Heart left ventricle (tissue), 16 donors: ENCODE results near the gene ACSL6. TPM values are rescaled to one million over a fixed set of nuclear protein-coding genes. Genes with fewer than 3 reads are reported as not detected.

Source experiments
- ATAC-seq, 4 donors: fragments of 200-7000 bp; cut with Tn5 transposase; one replicate each; pipeline ENCODE4 v1.9.1; 2020 to 2022; ENCODE audit warnings: moderate library complexity in 4 of 4, mild to moderate bottlenecking in 3 of 4, moderate number of reproducible peaks in 1 of 4
- DNase-seq, 5 donors: peaks; one replicate each; pipeline ENCODE4 v3.0.0-alpha.2; 2020
- H3K27ac ChIP-seq, 12 donors: fragments of 200-600 bp; sonication (generic) in 4 of 12; one replicate each; pipeline versions ENCODE4 v1.5.0 to v1.8.0; 2016 to 2022; ENCODE audit warnings: mild to moderate bottlenecking in 2 of 12
- H3K27me3 ChIP-seq, 9 donors: fragments of 200-600 bp; sonication (generic) in 2 of 9; one replicate each; pipeline versions ENCODE4 v1.5.1 to v1.8.0; 2016 to 2022; ENCODE audit warnings: mild to moderate bottlenecking in 3 of 9
- H3K36me3 ChIP-seq, 9 donors: fragments of 200-600 bp; sonication (generic) in 2 of 9; one replicate each; pipeline versions ENCODE4 v1.5.0 to v1.8.0; 2018 to 2022; ENCODE audit warnings: mild to moderate bottlenecking in 2 of 9
- H3K4me1 ChIP-seq, 12 donors: fragments of 200-600 bp; sonication (generic) in 4 of 12; one replicate each; pipeline versions ENCODE4 v1.5.0 to v1.8.0; 2016 to 2022; ENCODE audit warnings: mild to moderate bottlenecking in 3 of 12
- H3K4me3 ChIP-seq, 12 donors: fragments of 200-600 bp; sonication (generic) in 4 of 12; one replicate each; pipeline versions ENCODE4 v1.5.0 to v1.8.0; 2017 to 2022; ENCODE audit warnings: mild to moderate bottlenecking in 9 of 12, moderate library complexity in 4 of 12
- H3K9me3 ChIP-seq, 12 donors: fragments of 200-600 bp; sonication (generic) in 4 of 12; one replicate each; pipeline versions ENCODE4 v1.5.0 to v1.8.0; 2016 to 2022; ENCODE audit warnings: mild to moderate bottlenecking in 1 of 12
- POLR2A ChIP-seq, 2 donors: fragments of 450-650 bp; IDR thresholded peaks; one replicate each; pipeline ENCODE4 v1.6.1; 2017; ENCODE audit warnings: antibody characterized with exemption in 2 of 2, mild to moderate bottlenecking in 2 of 2, moderate library complexity in 2 of 2
- WGBS, 4 donors: extraction: QIAGEN DNeasy Blood & Tissue Kit in 2 of 4; methylation state at CpG; one replicate each; pipeline versions ENCODE4 v1.1.5 to v1.1.7; 2013 to 2018; 5-methylcytosine and 5-hydroxymethylcytosine counted together
- intact Hi-C, 10 donors: fragments of 100-400 bp; cut with DNase I; formaldehyde crosslinking; loops; one replicate each; pipeline versions ENCODE4 v1.11.1 to v1.14.2; 2022
- polyA plus RNA-seq, 2 donors: library from polyadenylated mRNA; stranded (reverse); fragments of 200-250 nt; gene quantifications; one replicate each; pipeline ENCODE4 v1.2.3, GENCODE V29; 2013
- total RNA-seq, 9 donors: library from RNA; depleted of rRNA in 2 of 9; stranded (reverse); fragments of >200 nt in 2 of 9; fragmentation: NEBNext Ultra II Directional in 3 of 9; extraction: Animal tissue kit (Norgen Biotek cat#: 25700) in 3 of 9; gene quantifications; one replicate each; pipeline versions ENCODE4 v1.1.0 to v1.2.4, GENCODE V29; 2016 to 2023
- TF ChIP-seq, protein P1 (sequence below), 12 donors: fragments of 200-600 bp; sonication (generic) in 4 of 12; IDR thresholded peaks; one replicate each; pipeline versions ENCODE4 v1.5.0 to v1.8.0; 2018 to 2022; ENCODE audit warnings: antibody characterized with exemption in 12 of 12, mild to moderate bottlenecking in 5 of 12
- donor health status: ischemic (EF 13 %, LVEDD 7.1; RV severe dilation, severe dysfunction).
- donor health status: healthy with polysubstance abuse.
- donor health status: DM: no; HTN: yes; CAD: no.
- donor health status: DM: no; HTN: no; CAD: no.
- donor health status: ischemic (EF 25% LVEDD 6.9; RV normal size, moderate dysfunction).
- donor health status: ischemic (EF 25% LVEDD 5.7; RV mildly dilated, moderate dysfunction).
- donor health status: healthy.
- donor health status: DM: yes; HTN: yes; CAD: no.
- donor health status: ischemic (EF 35%, LVEDD 5.7; RV mildly dilated, moderate dysfunction).
- donor health status: nonischemic (EF 11% LVEDD 7.7; RV severe dilation, severe dysfunction).
- donor health status: DM: yes; HTN: yes; CAD: no.
- donor health status: PGD.
- donor health status: ischemic (EF 29% LVEDD 5.4; RV normal size, mild dysfunction).
- donor health status: nonischemic (EF 23%, LVEDD 6.1; RV moderate dilation, normal function).

ACSL6 gene
- total and polyA plus RNA-seq, 11 donors = 0.33 to 3.8 (median 2.1) TPM

DNA sequence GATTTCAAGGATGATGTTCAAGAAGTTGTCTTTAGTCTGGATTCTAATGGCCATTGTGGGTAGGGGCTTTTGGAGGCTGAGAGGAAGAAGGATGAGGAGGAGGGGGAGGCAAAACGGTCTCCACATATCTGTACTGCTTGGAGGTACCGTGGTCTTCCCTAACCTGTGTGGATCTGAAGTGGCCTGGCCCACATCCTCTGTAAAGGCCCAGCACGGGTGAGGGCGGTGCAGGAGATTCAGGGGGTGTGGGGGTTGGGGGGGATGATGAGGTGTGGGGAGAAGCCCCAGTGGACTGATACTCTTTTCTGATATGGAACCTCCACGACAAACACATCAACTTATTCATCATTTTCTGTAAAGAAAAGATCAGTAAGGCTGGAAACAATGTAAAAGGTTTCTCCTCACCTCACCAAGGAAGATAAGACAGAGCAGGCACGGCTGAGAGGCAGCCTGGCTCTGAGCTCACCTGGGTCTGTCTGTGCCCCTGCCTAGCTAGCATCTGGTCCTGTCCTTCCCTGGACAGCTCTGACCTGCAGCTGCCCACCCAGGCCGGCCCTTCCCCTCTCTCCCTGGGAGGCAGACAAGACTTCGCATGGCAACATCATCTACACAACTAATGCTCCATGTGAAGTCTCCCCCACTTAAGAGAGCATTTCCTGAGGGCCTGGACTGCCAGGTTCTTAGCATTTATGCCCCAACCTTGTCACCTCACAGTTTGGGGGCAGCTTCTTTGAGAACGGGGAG lies 43.4 kb upstream of the ACSL6 start:
- no peaks in the 10 kb centered on the region for H3K9me3 ChIP-seq
- TF ChIP-seq POLR2A (IDR thresholded peaks at IDR 0.05) = no peak
- H3K27ac ChIP-seq = no peak overlapping the region
- intact Hi-C loops = no loop called here
- H3K4me1 ChIP-seq = no peaks in the 10 kb centered on the region
- H3K36me3 ChIP-seq = no peaks in the 10 kb centered on the region
- H3K27me3 ChIP-seq = no peaks in the 10 kb centered on the region
- DNase-seq = peak in 3 of 5 donors; percentile 4 to 36 (median 19)
- 67 to 79% (median 72%) methylated on average over 9 of the region's 9 CpGs for WGBS, 4 donors
- H3K4me3 ChIP-seq = no peak overlapping the region
- ATAC-seq = no peak

DNA sequence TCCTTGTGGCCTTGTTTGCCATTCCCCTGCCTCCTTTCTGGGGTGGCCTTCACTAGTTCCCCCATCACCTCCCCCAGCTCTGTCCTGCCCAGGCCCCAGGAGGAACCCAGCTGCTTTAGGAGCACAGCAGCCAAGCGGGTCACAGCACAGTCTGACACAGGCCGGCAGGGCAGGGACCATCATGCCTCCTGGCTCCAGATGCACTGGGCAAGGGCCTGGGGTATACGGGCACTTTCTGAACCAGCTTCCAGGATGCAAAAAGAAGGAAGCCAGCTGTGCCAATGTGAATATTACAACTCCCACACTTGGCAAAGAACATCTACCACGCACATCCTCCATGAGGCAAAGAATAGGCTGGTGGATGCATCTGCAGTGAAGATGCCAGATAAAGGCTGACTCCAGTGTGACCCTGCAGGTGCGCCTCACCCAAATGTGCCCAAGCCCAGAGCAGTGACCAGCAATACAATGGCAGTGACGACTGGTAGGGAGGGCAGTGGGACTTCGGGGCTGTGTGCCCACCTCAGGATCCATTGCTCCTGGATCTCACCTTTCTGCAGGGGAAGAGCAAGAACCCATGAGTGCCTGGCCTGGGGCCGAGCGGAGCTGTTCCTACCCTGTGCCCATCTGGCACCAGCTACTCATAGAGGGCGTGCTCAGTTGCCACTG lies 42.7 kb upstream of the ACSL6 start:
- WGBS, 4 donors = 89 to 93% (median 91%) methylated on average over 8 to 10 of the region's 10 CpGs
- no peak for TF ChIP-seq POLR2A (IDR thresholded peaks at IDR 0.05)
- TF ChIP-seq, protein P1, sequence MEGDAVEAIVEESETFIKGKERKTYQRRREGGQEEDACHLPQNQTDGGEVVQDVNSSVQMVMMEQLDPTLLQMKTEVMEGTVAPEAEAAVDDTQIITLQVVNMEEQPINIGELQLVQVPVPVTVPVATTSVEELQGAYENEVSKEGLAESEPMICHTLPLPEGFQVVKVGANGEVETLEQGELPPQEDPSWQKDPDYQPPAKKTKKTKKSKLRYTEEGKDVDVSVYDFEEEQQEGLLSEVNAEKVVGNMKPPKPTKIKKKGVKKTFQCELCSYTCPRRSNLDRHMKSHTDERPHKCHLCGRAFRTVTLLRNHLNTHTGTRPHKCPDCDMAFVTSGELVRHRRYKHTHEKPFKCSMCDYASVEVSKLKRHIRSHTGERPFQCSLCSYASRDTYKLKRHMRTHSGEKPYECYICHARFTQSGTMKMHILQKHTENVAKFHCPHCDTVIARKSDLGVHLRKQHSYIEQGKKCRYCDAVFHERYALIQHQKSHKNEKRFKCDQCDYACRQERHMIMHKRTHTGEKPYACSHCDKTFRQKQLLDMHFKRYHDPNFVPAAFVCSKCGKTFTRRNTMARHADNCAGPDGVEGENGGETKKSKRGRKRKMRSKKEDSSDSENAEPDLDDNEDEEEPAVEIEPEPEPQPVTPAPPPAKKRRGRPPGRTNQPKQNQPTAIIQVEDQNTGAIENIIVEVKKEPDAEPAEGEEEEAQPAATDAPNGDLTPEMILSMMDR (IDR thresholded peaks at IDR 0.05) = no peak
- ATAC-seq (no peak), DNase-seq (peak in 3 of 5 donors; percentile 11 to 32 (median 13))
- intact Hi-C loops = no loop called here
- H3K27me3 ChIP-seq = no peaks in the 10 kb centered on the region
- H3K4me3 ChIP-seq = no peak overlapping the region
- H3K27ac ChIP-seq = no peak overlapping the region
- no peaks in the 10 kb centered on the region for H3K36me3 ChIP-seq
- H3K9me3 ChIP-seq = no peaks in the 10 kb centered on the region
- H3K4me1 ChIP-seq = no peaks in the 10 kb centered on the region

DNA sequence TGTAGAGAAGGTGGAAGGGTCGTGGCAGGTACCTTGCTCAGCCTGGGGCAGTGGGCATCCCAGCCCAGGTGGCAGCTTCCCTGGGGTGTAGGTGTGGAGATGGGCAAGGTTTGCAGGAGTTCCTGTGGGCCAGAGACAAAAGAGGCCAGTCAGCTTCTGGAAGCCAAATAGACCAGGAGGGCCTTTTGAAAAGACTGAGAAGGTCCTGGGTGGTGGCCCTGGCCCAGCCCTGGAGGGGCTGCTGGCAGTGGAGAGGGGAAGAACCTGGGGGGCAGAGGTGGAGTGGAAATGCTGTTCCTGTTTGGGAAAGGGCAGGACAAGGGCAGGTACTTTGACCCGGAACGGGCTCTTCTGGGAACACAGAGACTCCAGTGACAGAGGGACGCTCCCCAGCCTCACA lies 42.0 kb upstream of the ACSL6 start:
- no peaks in the 10 kb centered on the region for H3K9me3 ChIP-seq
- ATAC-seq (no peak), DNase-seq (peak in 3 of 5 donors; percentile 6 to 32 (median 9))
- TF ChIP-seq, protein P1 (IDR thresholded peaks at IDR 0.05) = no peak
- TF ChIP-seq POLR2A (IDR thresholded peaks at IDR 0.05) = no peak
- no peaks in the 10 kb centered on the region for H3K4me1 ChIP-seq
- 77 to 85% (median 83%) methylated on average over 4 of the region's 4 CpGs for WGBS, 4 donors
- H3K27ac ChIP-seq = no peak overlapping the region
- no peaks in the 10 kb centered on the region for H3K27me3 ChIP-seq
- no peaks in the 10 kb centered on the region for H3K36me3 ChIP-seq
- no peak overlapping the region for H3K4me3 ChIP-seq
- intact Hi-C loops = no loop called here

DNA sequence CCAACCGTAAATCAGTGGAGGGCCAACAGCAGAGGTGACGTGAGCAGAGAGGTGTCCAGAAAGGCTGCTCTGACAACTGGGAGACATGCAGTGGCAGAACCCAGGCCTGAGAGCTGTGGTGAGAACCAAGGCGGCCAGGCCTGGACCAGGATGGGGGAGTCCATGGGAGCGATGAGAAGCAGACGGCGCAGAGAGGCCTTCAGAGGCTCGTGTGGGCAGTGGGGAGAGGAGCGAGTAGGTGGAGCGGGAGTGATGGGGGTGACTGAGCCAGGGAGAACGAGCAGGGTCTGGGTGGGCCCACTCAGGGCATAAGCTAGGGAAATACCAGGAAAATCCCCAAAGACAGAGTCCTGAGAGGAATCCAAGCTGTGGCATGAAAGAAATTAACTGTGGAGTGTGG lies 41.1 kb upstream of the ACSL6 start:
- Histone ChIP-seq H3K4me3 (no peak overlapping the region), H3K36me3 (no peaks in the 10 kb centered on the region), H3K27ac (no peak overlapping the region), H3K4me1 (no peaks in the 10 kb centered on the region), H3K9me3 (no peaks in the 10 kb centered on the region), H3K27me3 (no peaks in the 10 kb centered on the region)
- no peak for TF ChIP-seq POLR2A (IDR thresholded peaks at IDR 0.05)
- TF ChIP-seq, protein P1 (IDR thresholded peaks at IDR 0.05) = no peak
- DNase-seq = peak in 3 of 5 donors; percentile 7 to 33 (median 10)
- WGBS, 4 donors = 69 to 81% (median 75%) methylated on average over 10 of the region's 10 CpGs
- no peak for ATAC-seq
- intact Hi-C loops = no loop called here
